Endothelial cell of umbilical vein (primary cell): ENCODE data around the gene GPA33. TPM values are rescaled to one million over a fixed set of nuclear protein-coding genes. Genes with fewer than 3 reads are reported as not detected.

Experiments used
- BruUV-seq: library from RNA; stranded (reverse); fragments of 400-500 nt; replicated peaks from 2 replicates; lab custom pipeline; 2021; lab: Mats Ljungman, UMichigan
- CTCF ChIA-PET: fragments of 300-600, 350-600 bp; sonication (Branson Sonifier 250); formaldehyde crosslinking; loops from one replicate; lab custom pipeline; 2021; ENCODE audit warnings: antibody characterized with exemption, inconsistent platforms; lab: Charles Lee
- POLR2A ChIA-PET: fragments of 300-600, 350-600 bp; sonication (Branson Sonifier 250); formaldehyde crosslinking; loops from one replicate; lab custom pipeline; 2021; ENCODE audit warnings: antibody characterized with exemption, inconsistent platforms; lab: Charles Lee
- DNase-seq: peaks from one replicate; pipeline ENCODE4 v3.0.0-alpha.2; 2011; ENCODE audit warnings: low read depth, low spot score
- FAIRE-seq: peaks from 2 replicates; lab custom pipeline; 2011; peaks lifted over from hg19 to GRCh38; lab: Jason Lieb, UNC
- H2AFZ ChIP-seq: 2 replicates; pipeline ENCODE4 v1.6.0; 2012; ENCODE audit warnings: low read depth, low read length, control low read depth, inconsistent platforms
- H3K27ac ChIP-seq: 2 replicates; pipeline ENCODE4 v1.5.1; 2011; ENCODE audit warnings: low read depth, mild to moderate bottlenecking, control low read depth, low read length, moderate library complexity; ENCODE audit not compliant: insufficient read depth
- H3K27me3 ChIP-seq, 2 experiments: 2 replicates each; pipeline versions ENCODE4 v1.6.0 to v1.6.1; 2011; ENCODE audit warnings: low read length in 2 of 2, mixed read lengths in 1 of 2; ENCODE audit not compliant: control insufficient read depth in 2 of 2, insufficient read depth in 2 of 2
- H3K36me3 ChIP-seq, 2 experiments: 2 replicates in 1 of 2; 3 replicates in 1 of 2; pipeline ENCODE4 v1.5.1; 2011; ENCODE audit warnings: low read length in 2 of 2, mild to moderate bottlenecking in 1 of 2, moderate library complexity in 1 of 2; ENCODE audit not compliant: control insufficient read depth in 2 of 2, insufficient read depth in 2 of 2; ENCODE audit errors: extremely low read depth in 1 of 2
- H3K4me1 ChIP-seq: 3 replicates; pipeline ENCODE4 v1.5.1; 2011; ENCODE audit warnings: mild to moderate bottlenecking, low read length; ENCODE audit not compliant: control insufficient read depth, insufficient read depth; ENCODE audit errors: extremely low read depth
- H3K4me2 ChIP-seq: 2 replicates; pipeline ENCODE4 v1.6.1; 2011; ENCODE audit warnings: low read length, control low read depth, mixed read lengths; ENCODE audit not compliant: insufficient read depth
- H3K4me3 ChIP-seq, 3 experiments: fragments of 200-600 bp in 1 of 3; sonication (generic), shearing (Covaris generic) in 1 of 3; replicated peaks in 1 of 3; 2 replicates each; pipeline ENCODE4 v1.5.1; 2011 to 2016; ENCODE audit warnings: control low read depth in 3 of 3, low read length in 3 of 3, mild to moderate bottlenecking in 2 of 3, inconsistent platforms in 1 of 3, low read depth in 1 of 3, moderate library complexity in 1 of 3; ENCODE audit not compliant: insufficient read depth in 1 of 3
- H3K79me2 ChIP-seq: 2 replicates; pipeline ENCODE4 v1.6.0; 2012; ENCODE audit warnings: low read length, inconsistent platforms; ENCODE audit not compliant: control insufficient read depth, insufficient read depth
- H3K9ac ChIP-seq: replicated peaks from 2 replicates; pipeline ENCODE3; 2011; ENCODE audit warnings: low read length, control low read depth; ENCODE audit not compliant: insufficient read depth; ENCODE audit errors: extremely low read depth
- H3K9me1 ChIP-seq: replicated peaks from 3 replicates; pipeline ENCODE4 v1.6.0; 2011; ENCODE audit warnings: mild to moderate bottlenecking, low read length; ENCODE audit not compliant: control insufficient read depth, insufficient read depth; ENCODE audit errors: extremely low read depth
- H3K9me3 ChIP-seq: replicated peaks from 2 replicates; pipeline ENCODE4 v1.5.1; 2012; ENCODE audit warnings: low read length, inconsistent platforms; ENCODE audit not compliant: control insufficient read depth, insufficient read depth
- H4K20me1 ChIP-seq: replicated peaks from 2 replicates; pipeline ENCODE3; 2011; ENCODE audit warnings: mild to moderate bottlenecking, low read length; ENCODE audit not compliant: control insufficient read depth, insufficient read depth; ENCODE audit errors: extremely low read depth
- EZH2 ChIP-seq: IDR thresholded peaks from 2 replicates; pipeline ENCODE4 v1.6.1; 2012; ENCODE audit warnings: borderline replicate concordance, low read depth, mild to moderate bottlenecking, moderate library complexity, low read length, inconsistent platforms; ENCODE audit not compliant: severe bottlenecking
- FOS ChIP-seq: IDR thresholded peaks from 2 replicates; pipeline ENCODE4 v1.6.1; 2011; ENCODE audit warnings: mild to moderate bottlenecking, low read length, moderate library complexity, borderline replicate concordance; ENCODE audit not compliant: insufficient read depth
- GATA2 ChIP-seq: IDR thresholded peaks from 2 replicates; pipeline ENCODE4 v1.7.0; 2011; ENCODE audit warnings: low read depth, mild to moderate bottlenecking, moderate library complexity, mixed read lengths, low read length; ENCODE audit not compliant: insufficient read length, insufficient read depth
- JUN ChIP-seq: IDR thresholded peaks from 2 replicates; pipeline ENCODE4 v1.6.1; 2011; ENCODE audit warnings: borderline replicate concordance, low read depth; ENCODE audit not compliant: insufficient read length, insufficient read depth
- MYC ChIP-seq: IDR thresholded peaks from one replicate; pipeline ENCODE4 v1.6.1; 2011; ENCODE audit warnings: mild to moderate bottlenecking, low read depth, low read length
- POLR2A ChIP-seq: IDR thresholded peaks from 2 replicates; pipeline ENCODE4 v1.6.1; 2012; ENCODE audit warnings: low read depth, mild to moderate bottlenecking, control low read depth, low read length
- POLR2AphosphoS5 ChIP-seq: IDR thresholded peaks from 2 replicates; pipeline ENCODE4 v1.6.1; 2012; ENCODE audit warnings: low read depth, mild to moderate bottlenecking, control low read depth, low read length, moderate library complexity; ENCODE audit not compliant: insufficient read depth
- dilution Hi-C: fragments of 300-500 bp; cut with MboI; formaldehyde crosslinking; loops from one replicate; pipeline ENCODE4 v1.15.0; 2019; ENCODE audit warnings: low sequenced_read_pairs; ENCODE audit not compliant: extremely low pct_ligation_motif_present
- intact Hi-C: fragments of 100-400 bp; cut with micrococcal nuclease; formaldehyde crosslinking; loops from one replicate; pipeline ENCODE4 v1.10.0; 2022
- polyA plus RNA-seq, 4 experiments: library from polyadenylated mRNA; depleted of rRNA in 3 of 4; stranded (reverse) in 3 of 4; unstranded in 1 of 4; fragments of >200 nt; gene quantifications; 2 replicates each; pipeline versions ENCODE4 v1.2.1 to v1.2.3, GENCODE V29; 2011 to 2012; ENCODE audit warnings: missing spikeins in 1 of 4
- total RNA-seq: library from RNA; stranded (reverse); gene quantifications from 2 replicates; pipeline ENCODE4 v1.2.3, GENCODE V29; 2021
- TF ChIP-seq, protein P1 (sequence below), 2 donors: IDR thresholded peaks; 1 replicate in 1 of 2; 2 replicates in 1 of 2; pipeline ENCODE4 v1.5.1; 2011; ENCODE audit warnings: low read length in 2 of 2, mild to moderate bottlenecking in 2 of 2, moderate library complexity in 2 of 2, control low read depth in 1 of 2, inconsistent platforms in 1 of 2, low read depth in 1 of 2; ENCODE audit not compliant: insufficient read depth in 1 of 2; ENCODE audit errors: extremely low read depth in 1 of 2
- TF ChIP-seq, protein P2 (sequence below): IDR thresholded peaks from 2 replicates; pipeline ENCODE4 v1.6.1; 2011; ENCODE audit not compliant: insufficient read depth, insufficient read length

Gene GPA33
- total and polyA plus RNA-seq, 2 donors (not counting 3 experiments of a cell fraction or from before 2014, with no cell fraction given) = not detected

DNA sequence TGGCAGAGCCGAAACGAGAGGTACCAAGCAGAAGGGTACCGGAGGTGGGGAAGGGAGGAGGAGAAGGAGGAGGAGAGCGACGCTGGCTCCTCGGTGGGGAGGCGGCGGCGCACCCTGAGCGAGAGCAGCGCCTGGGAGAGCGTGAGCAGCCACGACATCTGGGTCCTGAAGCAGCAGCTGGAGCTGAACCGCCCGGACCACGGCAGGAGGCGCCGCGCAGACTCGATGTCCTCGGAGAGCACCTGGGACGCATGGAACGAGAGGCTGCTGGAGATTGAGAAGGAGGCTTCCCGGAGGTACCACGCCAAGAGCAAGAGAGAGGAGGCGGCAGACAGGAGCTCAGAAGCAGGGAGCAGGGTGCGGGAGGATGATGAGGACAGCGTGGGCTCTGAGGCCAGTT is 36.1 kb upstream of the GPA33 start:
- dilution Hi-C loops = no loop called here
- Histone ChIP-seq H4K20me1 (no peaks in the 10 kb centered on the region), H3K79me2 (no peaks in the 10 kb centered on the region), H3K27ac (no peak overlapping the region), H3K36me3 (no peaks in the 10 kb centered on the region), H3K4me1 (no peaks in the 10 kb centered on the region), H3K4me2 (no peak overlapping the region), H3K9me1 (no peaks in the 10 kb centered on the region), H3K9ac (no peak overlapping the region), H2AFZ (no peak overlapping the region), H3K27me3 (peaks cover 4 to 5% of the 10 kb centered on the region in 2 experiments), H3K4me3 (no peak overlapping the region), H3K9me3 (no peaks in the 10 kb centered on the region)
- intact Hi-C loops = no loop called here
- DNase-seq = no peak
- TF ChIP-seq FOS (no peak), EZH2 (no peak), JUN (no peak)
- TF ChIP-seq, protein P1, sequence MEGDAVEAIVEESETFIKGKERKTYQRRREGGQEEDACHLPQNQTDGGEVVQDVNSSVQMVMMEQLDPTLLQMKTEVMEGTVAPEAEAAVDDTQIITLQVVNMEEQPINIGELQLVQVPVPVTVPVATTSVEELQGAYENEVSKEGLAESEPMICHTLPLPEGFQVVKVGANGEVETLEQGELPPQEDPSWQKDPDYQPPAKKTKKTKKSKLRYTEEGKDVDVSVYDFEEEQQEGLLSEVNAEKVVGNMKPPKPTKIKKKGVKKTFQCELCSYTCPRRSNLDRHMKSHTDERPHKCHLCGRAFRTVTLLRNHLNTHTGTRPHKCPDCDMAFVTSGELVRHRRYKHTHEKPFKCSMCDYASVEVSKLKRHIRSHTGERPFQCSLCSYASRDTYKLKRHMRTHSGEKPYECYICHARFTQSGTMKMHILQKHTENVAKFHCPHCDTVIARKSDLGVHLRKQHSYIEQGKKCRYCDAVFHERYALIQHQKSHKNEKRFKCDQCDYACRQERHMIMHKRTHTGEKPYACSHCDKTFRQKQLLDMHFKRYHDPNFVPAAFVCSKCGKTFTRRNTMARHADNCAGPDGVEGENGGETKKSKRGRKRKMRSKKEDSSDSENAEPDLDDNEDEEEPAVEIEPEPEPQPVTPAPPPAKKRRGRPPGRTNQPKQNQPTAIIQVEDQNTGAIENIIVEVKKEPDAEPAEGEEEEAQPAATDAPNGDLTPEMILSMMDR (IDR thresholded peaks at IDR 0.05; ENCODE audit: extremely low read depth in 1 of 2, insufficient read depth in 1 of 2, low read depth in 1 of 2, low read length in 2 of 2) = no peak
- ChIA-PET CTCF (no interaction called here), POLR2A (no interaction called here)
- BruUV-seq = no TSS peak
- no peak for FAIRE-seq

DNA sequence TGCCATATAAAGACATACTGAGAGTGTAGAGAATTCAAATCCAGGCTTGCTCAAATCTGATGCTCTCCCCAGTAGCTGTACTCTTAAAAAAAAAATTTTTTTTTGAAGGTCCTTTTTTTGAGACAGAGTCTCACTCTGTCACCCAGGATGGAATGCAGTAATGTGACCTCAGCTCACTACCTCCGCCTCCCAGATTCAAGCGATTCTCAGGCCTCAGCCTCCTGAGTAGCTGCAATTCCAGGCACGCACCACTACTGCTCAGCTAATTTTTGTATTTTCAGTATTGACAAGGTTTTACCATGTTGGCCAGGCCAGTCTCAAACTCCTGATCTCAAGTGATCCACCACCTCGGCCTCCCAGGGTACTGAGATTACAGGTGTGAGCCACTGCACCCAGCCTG is 32.4 kb upstream of the GPA33 start:
- BruUV-seq = no TSS peak
- peaks cover 5 to 9% of the 10 kb centered on the region in 2 experiments for H3K27me3 ChIP-seq
- no peak overlapping the region for H3K4me3 ChIP-seq
- ChIA-PET POLR2A (no interaction called here), CTCF (interaction anchor here (0.8 kb wide), 1 partner anchor 239 kb away, joined by 3 read pairs; no protein-coding TSS in a partner anchor)
- H3K27ac ChIP-seq = no peak overlapping the region
- TF ChIP-seq POLR2AphosphoS5 (no peak), FOS (no peak), GATA2 (no peak), EZH2 (no peak), POLR2A (no peak), JUN (no peak), MYC (no peak)
- TF ChIP-seq, protein P2, sequence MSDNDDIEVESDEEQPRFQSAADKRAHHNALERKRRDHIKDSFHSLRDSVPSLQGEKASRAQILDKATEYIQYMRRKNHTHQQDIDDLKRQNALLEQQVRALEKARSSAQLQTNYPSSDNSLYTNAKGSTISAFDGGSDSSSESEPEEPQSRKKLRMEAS = no peak
- TF ChIP-seq, protein P1 (IDR thresholded peaks at IDR 0.05; ENCODE audit: extremely low read depth in 1 of 2, insufficient read depth in 1 of 2, low read depth in 1 of 2, low read length in 2 of 2) = no peak
- H2AFZ ChIP-seq = no peak overlapping the region
- no peaks in the 10 kb centered on the region for H4K20me1 ChIP-seq
- no peaks in the 10 kb centered on the region for H3K9me1 ChIP-seq
- intact Hi-C loops (loop anchor here (5.0 kb wide), 1 partner anchor 55 kb away; no protein-coding TSS in a partner anchor), dilution Hi-C loops (no loop called here)
- no peaks in the 10 kb centered on the region for H3K79me2 ChIP-seq
- no peaks in the 10 kb centered on the region for H3K36me3 ChIP-seq
- DNase-seq (no peak), FAIRE-seq (no peak)
- H3K4me1 ChIP-seq = no peaks in the 10 kb centered on the region
- H3K9me3 ChIP-seq = no peaks in the 10 kb centered on the region
- H3K4me2 ChIP-seq = no peak overlapping the region
- H3K9ac ChIP-seq = no peak overlapping the region
